Stimulated activated CD8-positive, alpha-beta memory T cell treated with anti-CD3 and anti-CD28 coated beads, Interleukin-15, amount 100 ng/mL, for 4 hours (primary cell): Measurements from ENCODE around the gene TTC39B.

Source experiments
- DNase-seq, 2 donors: peaks; one replicate each; pipeline ENCODE4 v3.0.0-alpha.2; 2020; ENCODE audit warnings: low read depth in 2 of 2

Gene TTC39B

DNA sequence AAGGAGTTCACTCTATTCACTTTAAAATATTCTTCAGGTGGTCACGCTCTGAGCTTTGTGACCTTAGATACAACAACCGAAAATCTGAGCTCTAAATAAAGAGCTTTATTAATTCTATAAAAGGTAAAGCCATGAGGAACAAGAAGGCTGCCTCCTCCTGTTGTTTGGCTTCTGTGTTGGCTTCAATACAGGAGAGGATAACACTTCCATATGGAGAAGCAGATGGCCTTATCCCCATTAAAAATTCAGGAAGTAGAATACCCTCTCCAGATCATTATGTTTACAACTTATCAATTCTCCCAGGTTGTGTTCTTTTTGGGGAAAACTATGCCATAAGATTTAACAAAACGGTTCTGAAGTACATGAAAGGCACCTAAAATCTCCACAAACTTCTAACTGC, 128.4 kb downstream of the TTC39B start:
- no peak for DNase-seq

GRCh38 chr9:15176836-15177235, 130.2 kb downstream of the TTC39B start:
- DNase-seq: no peak

DNA sequence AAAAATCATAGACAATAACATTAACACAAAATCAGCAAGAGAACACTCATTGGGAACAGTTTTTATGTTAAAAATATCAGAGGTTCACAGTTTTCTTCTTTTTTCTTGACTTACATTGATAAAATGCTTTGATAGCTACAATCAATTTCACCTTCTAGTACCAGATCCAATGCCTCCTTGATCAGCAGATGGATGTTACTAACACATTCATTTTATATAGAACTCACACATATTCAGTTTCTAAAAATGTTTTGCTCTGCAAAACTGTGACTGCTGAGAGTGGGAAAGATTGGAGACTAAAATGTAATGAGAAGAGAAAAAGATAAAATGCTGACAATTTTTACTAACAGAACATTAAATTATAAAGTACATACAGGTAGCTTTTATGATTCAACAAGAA, 143.1 kb downstream of the TTC39B start:
- DNase-seq: no peak

- DNase-seq: no peak
Measured at GRCh38 chr9:15161753-15162152, 145.3 kb downstream of the TTC39B start.

DNA sequence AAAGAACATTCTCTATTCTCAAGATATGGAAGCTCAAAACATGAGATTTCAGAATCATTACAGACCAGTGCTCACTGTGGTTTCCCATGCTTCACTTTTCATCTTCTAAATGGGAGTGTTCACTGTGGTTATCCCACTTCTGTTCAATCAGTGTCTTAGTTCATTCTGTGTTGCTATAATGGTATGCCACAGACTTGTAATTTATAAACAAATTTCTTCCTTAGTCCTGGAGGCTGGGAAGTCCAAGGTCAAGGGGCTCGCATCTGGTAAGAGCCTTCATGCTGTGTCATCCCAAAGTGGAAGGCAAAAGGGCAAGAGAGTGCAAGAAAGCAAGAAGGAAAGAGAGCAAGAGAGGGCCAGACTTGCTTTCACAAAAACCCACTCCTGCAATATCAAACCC, 146.3 kb downstream of the TTC39B start:
- DNase-seq: no peak

DNA sequence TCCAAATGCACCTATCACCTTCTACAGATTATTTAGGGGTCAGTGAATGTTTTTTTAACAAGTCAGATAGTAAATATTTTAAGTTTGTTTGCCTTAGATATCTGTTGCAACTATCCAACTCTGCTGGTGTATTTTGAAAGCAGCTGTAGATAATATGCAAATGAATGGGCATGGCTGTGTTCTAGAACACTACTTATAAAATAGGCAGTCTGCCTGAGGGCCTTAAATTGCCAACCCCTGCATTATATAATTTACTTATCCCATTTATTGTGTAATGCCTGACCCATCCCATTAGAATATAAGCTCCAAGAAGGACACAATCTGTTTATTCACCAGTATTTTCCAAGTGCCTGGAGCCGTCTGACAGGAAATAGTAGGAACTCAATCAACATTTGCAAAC, 149.0 kb downstream of the TTC39B start:
- no peak for DNase-seq

DNA sequence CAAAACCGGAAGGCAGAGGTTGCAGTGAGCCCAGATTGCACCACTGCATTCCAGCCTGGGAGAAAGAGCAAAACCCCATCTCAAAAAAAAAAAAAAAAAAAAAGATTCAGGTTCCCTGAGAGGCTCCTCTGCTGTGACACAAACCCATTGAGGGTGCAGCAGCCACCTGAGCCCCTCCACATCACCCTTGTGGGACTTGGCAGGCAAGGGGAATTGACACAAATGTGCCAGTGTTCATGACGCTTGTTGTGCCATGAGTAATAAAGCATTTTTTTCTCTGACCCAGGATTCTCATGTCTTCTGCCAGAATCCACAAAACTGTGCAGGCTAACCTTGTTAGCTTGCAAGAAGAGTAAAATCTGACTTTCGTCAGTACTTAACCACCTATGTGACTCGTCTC, 149.6 kb downstream of the TTC39B start:
- no peak for DNase-seq

DNA sequence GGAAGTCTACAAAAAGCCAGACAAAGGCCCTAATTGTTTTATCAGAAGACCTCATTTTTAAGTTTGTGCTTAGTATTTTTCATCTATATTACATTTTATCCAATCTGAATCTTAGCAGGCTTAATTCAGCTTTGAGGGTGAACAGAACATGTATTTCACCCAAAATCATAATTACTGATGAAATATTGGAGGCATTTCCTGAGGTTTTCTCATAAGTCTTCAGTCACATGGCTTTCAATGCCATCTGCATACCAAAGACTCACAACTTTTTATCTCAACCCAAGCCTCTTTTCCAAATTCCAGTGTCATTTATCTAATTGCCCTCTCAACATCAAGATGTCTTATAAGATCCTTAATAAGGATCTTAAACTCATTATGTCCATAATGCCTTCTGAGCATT, 150.8 kb downstream of the TTC39B start:
- no peak for DNase-seq

DNA sequence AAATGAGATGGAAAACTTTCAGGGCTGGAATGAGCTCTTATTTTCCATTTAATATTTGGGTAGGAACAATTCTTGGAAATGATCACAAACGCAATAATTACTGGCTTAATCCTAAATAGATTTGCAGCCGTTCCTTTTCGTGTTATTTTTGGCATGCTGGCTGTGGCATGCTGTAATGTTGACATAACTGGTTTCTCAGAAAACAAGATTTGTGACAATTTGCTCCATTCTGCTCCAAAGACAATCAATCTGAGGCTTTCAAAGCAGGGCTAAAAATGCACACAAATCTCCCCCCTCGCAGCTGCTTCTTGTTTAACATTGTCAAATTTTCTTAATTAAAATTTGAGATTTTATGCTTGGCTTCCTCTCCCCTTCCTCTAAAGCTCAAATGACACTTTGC, 151.2 kb downstream of the TTC39B start:
- DNase-seq: no peak

DNA sequence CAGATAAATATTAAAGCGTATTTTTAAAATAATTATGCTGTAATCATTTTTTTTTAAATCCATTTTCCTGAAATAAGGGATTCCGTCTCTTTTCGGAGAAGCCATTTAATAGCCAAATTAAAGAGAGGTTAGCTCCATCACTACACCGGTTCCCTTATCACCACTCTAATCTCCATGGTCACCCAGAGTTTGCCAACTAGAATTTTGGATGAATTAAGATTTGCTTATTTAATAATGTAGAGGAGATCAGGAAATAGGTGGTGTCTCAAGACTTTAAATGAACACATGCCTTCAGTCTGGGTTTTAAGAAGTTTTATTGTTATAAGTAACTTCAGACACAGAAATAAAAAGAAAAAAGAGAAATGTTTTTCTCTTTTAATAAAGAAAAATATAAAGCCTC, 151.7 kb downstream of the TTC39B start:
- no peak for DNase-seq

- DNase-seq: no peak
Measured at GRCh38 chr9:15154677-15155076, 152.3 kb downstream of the TTC39B start.

GRCh38 chr9:15153961-15154360, 153.1 kb downstream of the TTC39B start:
- DNase-seq: no peak

DNA sequence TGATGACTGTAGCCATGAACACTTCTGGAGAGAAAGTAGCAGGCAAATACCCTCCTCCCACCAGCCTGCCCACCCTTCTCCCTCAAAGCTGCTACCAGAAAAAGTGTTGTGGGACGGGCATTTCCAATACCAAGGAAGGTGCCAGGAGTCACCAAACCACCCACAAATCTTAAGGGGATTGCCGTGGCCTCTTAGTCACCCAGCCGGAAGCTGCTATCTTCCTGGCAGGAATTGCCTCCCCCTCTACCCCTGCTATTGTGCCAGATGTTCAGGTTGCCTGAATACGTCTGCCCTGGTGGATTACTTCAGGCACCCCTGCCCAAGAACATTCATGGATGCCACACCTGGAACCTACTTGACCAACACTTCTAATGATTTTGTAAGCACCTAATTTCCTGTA, 156.1 kb downstream of the TTC39B start:
- no peak for DNase-seq

- DNase-seq: no peak
Measured at GRCh38 chr9:15149450-15149849, 157.6 kb downstream of the TTC39B start.

DNA sequence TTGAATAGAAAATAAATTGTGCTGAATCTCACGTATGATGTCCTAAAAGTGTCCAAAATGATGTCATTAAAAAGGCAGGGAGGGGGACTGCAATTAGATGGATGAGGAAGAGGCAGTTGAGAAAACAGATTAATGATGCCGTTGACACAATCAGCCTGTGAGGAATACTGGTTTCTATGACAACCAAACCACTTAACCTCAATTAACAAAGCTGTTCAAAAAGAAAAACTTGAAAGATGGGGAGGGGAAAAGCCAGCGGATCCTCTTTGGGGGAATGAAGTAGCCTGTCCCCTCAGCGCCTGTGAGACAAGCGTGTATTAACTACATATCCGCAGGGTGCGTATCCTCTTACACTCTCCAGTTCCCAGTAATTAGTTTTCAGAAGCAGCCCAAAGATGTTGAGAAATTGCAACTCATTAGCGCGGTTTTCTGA, 160.7 kb downstream of the TTC39B start:
- no peak for DNase-seq

DNA sequence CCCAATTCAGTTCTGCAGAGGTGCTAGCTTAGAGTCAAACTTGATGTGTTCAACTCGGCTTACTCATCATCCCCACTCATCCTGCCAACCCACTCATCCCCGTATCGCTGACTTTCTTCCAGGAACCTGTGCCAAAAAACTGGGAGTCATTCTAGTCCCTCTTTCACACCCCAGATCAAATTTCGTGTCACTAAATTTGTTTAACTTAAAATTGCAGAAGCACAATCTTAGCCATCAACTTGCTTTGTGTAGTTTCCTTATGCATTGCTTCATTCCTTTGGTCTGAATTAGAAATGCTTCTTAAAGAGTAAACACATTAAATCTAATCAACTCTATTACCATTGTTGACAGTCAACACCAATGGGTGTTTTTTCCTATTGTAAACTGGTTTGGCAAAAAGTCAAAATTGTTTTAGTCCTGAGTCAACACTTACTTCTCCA, 162.4 kb downstream of the TTC39B start:
- DNase-seq: no peak

- no peak for DNase-seq
Measured at GRCh38 chr9:15142878-15143534, 164.0 kb downstream of the TTC39B start.

DNA sequence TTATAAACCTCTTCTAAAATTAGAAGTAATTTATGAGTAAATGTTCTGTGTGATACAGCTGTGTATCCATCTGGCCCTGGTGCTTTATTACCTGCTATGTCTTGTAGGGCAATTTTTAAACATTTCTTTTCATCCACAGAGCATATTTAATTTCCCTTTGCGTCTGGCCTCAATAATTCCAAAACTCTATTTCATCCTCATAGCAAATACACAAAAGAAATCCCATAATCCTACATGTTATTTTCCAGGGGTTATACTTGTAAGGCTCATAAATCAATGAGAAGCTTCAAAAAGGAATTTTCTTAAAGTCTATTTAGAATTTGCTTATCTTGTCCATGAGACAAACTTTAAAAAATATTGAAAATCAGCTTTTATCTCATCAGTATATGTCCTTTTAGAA, 167.0 kb downstream of the TTC39B start:
- no peak for DNase-seq

DNA sequence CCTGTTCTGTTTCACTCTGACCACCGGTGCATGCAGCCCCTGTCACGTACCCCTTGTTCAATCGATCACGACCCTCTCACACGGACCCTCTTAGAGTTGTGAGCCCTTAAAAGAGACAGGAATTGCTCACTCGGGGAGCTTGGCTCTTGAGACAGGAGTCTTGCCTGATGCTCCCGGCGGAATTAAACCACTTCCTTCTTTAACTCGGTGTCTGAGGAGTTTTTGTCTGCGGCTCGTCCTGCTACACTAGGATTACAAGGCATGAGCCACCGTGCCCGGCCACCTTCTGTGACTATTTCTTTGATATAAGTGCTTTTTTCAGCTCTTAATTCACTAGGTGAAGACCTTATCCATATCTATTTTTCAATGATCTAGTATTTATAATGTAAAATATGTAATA, 167.5 kb downstream of the TTC39B start:
- DNase-seq: no peak

DNA sequence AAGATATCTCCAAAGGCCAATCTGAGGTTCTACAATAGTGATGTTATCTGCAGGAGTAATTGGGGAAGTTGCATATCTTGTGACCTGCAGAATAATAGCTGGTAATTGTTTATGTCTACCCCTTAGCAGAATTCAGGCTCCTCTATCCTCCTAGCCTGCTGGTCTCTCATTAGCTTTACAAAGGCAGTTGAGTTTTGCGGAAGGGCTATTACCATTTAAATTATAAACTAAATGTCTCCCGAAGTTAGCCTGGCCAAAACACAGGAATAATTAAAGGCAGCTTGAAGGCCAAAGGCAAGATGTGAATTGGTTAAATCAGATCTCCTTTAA, 168.7 kb downstream of the TTC39B start:
- DNase-seq: no peak

- no peak for DNase-seq
Measured at GRCh38 chr9:15137658-15138356, 169.2 kb downstream of the TTC39B start.

- no peak for DNase-seq
Measured at GRCh38 chr9:15137089-15137488, 169.9 kb downstream of the TTC39B start.

GRCh38 chr9:15136646-15137045, 170.4 kb downstream of the TTC39B start:
- no peak for DNase-seq
